Upper lobe of left lung (tissue), 6 donors: ENCODE measurements around the gene SPSB1. TPM values are rescaled to one million over a fixed set of nuclear protein-coding genes. Genes with fewer than 3 reads are reported as not detected.

Experiments
- ATAC-seq, 2 donors: fragments of 200-7000 bp; cut with Tn5 transposase; one replicate each; pipeline ENCODE4 v1.9.1; 2022; ENCODE audit warnings: mild to moderate bottlenecking in 2 of 2, moderate library complexity in 2 of 2; ENCODE audit not compliant: low FRiP score in 2 of 2
- DNase-seq, 2 donors: peaks; one replicate each; pipeline ENCODE4 v3.0.0-alpha.2; 2019 to 2020
- H3K27ac ChIP-seq, 4 donors: fragments of 200-600 bp; sonication (generic); one replicate each; pipeline ENCODE4 v1.5.1; 2016 to 2019
- H3K27me3 ChIP-seq, 4 donors: fragments of 200-600 bp; sonication (generic); one replicate each; pipeline ENCODE4 v1.5.1; 2017 to 2019
- H3K36me3 ChIP-seq, 4 donors: fragments of 200-600 bp; sonication (generic); one replicate each; pipeline ENCODE4 v1.5.1; 2016 to 2019
- H3K4me1 ChIP-seq, 4 donors: fragments of 200-600 bp; sonication (generic); one replicate each; pipeline ENCODE4 v1.5.1; 2018 to 2019
- H3K4me3 ChIP-seq, 4 donors: fragments of 200-600 bp; sonication (generic); one replicate each; pipeline ENCODE4 v1.5.1; 2017 to 2019; ENCODE audit warnings: mild to moderate bottlenecking in 2 of 4, moderate library complexity in 1 of 4
- H3K9me3 ChIP-seq, 4 donors: fragments of 200-600 bp; sonication (generic); one replicate each; pipeline ENCODE4 v1.5.1; 2018 to 2019
- CTCF ChIP-seq, 6 experiments: fragments of 450-650 bp in 4 of 6; fragments of 200-600 bp in 2 of 6; sonication (generic) in 2 of 6; IDR thresholded peaks; one replicate each; pipeline ENCODE4 v1.5.1; 2016 to 2019; ENCODE audit warnings: antibody characterized with exemption in 6 of 6
- EP300 ChIP-seq, 4 donors: sonication (generic); formaldehyde crosslinking; IDR thresholded peaks; one replicate each; pipeline ENCODE4 v1.5.1; 2017; ENCODE audit warnings: antibody characterized with exemption in 4 of 4, control low read depth in 2 of 4
- POLR2A ChIP-seq, 4 donors: fragments of 450-650 bp; IDR thresholded peaks; one replicate each; pipeline ENCODE4 v1.5.1; 2016 to 2017; ENCODE audit warnings: antibody characterized with exemption in 4 of 4, mild to moderate bottlenecking in 2 of 4
- POLR2AphosphoS5 ChIP-seq, 2 donors: sonication (generic); formaldehyde crosslinking; IDR thresholded peaks; one replicate each; pipeline ENCODE4 v1.5.1; 2017; ENCODE audit warnings: antibody characterized with exemption in 2 of 2
- WGBS, 2 donors: methylation state at CpG; one replicate each; pipeline ENCODE4 v1.1.5; 2017 to 2018; 5-methylcytosine and 5-hydroxymethylcytosine counted together
- total RNA-seq, 6 donors: library from RNA; depleted of rRNA in 4 of 6; stranded (reverse); fragments of >200 nt in 4 of 6; gene quantifications; one replicate each; pipeline versions ENCODE4 v1.1.0 to v1.2.1, GENCODE V29; 2016 to 2021
- donor health status: DM: no; HTN: no; CAD: no; lungs with moderate emphysema.
- donor health status: DM: no; HTN: yes; CAD: no; lungs with severe emphysema.

The SPSB1 gene
- total RNA-seq, 6 donors from 2014 or later: 21.0 to 49.1 (median 30.3) TPM

GRCh38 chr1:9345922-9346321 is 53.2 kb downstream of the SPSB1 start:
- H3K27ac ChIP-seq: no peak overlapping the region
- no peak overlapping the region for H3K4me3 ChIP-seq
- TF ChIP-seq POLR2AphosphoS5 (IDR thresholded peaks at IDR 0.05) (no peak), EP300 (IDR thresholded peaks at IDR 0.05) (no peak), CTCF (IDR thresholded peaks at IDR 0.05) (no peak), POLR2A (IDR thresholded peaks at IDR 0.05) (no peak)
- no peaks in the 10 kb centered on the region for H3K27me3 ChIP-seq
- H3K36me3 ChIP-seq: no peaks in the 10 kb centered on the region
- H3K9me3 ChIP-seq: no peaks in the 10 kb centered on the region
- 70 to 76% methylated on average over 9 of the region's 9 CpGs for WGBS, 2 donors
- H3K4me1 ChIP-seq: peaks cover 4 to 11% (median 5%) of the 10 kb centered on the region in 4 donors
- ATAC-seq (no peak), DNase-seq (no peak)

- Histone ChIP-seq H3K27ac (no peak overlapping the region), H3K4me1 (peaks cover 0 to 5% (median 0%) of the 10 kb centered on the region in 4 donors)
- no peak for TF ChIP-seq POLR2AphosphoS5 (IDR thresholded peaks at IDR 0.05)
- no peak for TF ChIP-seq POLR2A (IDR thresholded peaks at IDR 0.05)
- TF ChIP-seq CTCF (IDR thresholded peaks at IDR 0.05): no peak
- no peak for TF ChIP-seq EP300 (IDR thresholded peaks at IDR 0.05)
Measured at GRCh38 chr1:9346566-9346965, 53.9 kb downstream of the SPSB1 start.

DNA sequence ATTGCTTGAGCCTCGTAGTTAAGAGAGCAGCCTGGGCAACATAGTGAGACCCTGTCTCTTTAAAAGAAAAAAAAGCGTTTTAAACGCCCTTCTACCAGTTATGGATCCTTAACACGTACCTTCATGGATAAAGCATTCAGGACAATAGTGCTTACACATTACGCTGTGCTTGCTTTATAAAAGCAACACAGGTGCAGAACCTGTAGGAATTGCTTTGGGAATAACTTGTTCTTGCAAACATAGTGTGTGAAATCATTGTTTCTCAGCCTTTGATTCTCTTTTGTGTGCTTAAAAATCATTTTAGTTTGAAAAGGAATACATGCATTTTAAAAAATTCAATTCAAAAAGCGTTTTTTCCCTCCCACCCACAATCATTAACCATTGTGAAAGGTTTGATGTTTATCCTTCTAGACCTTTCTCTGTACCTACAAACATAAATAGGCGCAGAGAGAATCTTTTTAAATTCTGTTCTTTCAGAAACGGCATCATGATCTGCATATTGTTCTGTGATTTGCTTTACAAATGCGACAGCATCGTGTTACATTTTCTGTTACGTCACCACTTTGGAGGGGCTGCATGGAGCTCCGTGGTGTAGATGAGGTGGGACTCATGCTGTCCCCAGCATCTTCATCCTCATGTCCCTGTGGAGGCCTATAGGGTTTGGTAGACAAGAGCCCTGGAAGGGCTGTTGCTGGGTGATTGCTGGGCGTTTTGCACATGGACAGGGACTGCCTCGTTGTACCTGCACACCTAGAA is 54.6 kb downstream of the SPSB1 start:
- no peak overlapping the region for H3K4me3 ChIP-seq
- H3K4me1 ChIP-seq: peaks cover 0 to 5% (median 0%) of the 10 kb centered on the region in 4 donors
- TF ChIP-seq POLR2AphosphoS5 (IDR thresholded peaks at IDR 0.05): no peak
- no peak for TF ChIP-seq CTCF (IDR thresholded peaks at IDR 0.05)
- TF ChIP-seq POLR2A (IDR thresholded peaks at IDR 0.05): no peak
- TF ChIP-seq EP300 (IDR thresholded peaks at IDR 0.05): no peak
- H3K27me3 ChIP-seq: no peaks in the 10 kb centered on the region
- H3K9me3 ChIP-seq: no peaks in the 10 kb centered on the region
- H3K27ac ChIP-seq: no peak overlapping the region
- ATAC-seq: no peak
- no peak for DNase-seq
- 72 to 75% methylated on average over 14 of the region's 14 CpGs for WGBS, 2 donors
- no peaks in the 10 kb centered on the region for H3K36me3 ChIP-seq

More at GRCh38 chr1:9346566-9346965, 53.9 kb downstream of the SPSB1 start:
- no peak for DNase-seq
- Histone ChIP-seq H3K9me3 (no peaks in the 10 kb centered on the region), H3K27me3 (no peaks in the 10 kb centered on the region), H3K4me3 (no peak overlapping the region), H3K36me3 (no peaks in the 10 kb centered on the region)
- WGBS, 2 donors: 81 to 90% methylated on average over 5 to 8 of the region's 8 CpGs
- ATAC-seq: no peak

GRCh38 chr1:9349331-9349851 is 56.7 kb downstream of the SPSB1 start:
- no peak overlapping the region for H3K27ac ChIP-seq
- no peak for DNase-seq
- peak in 1 of 2 donors; percentile 10 for ATAC-seq
- 79 to 83% methylated on average over 22 of the region's 22 CpGs for WGBS, 2 donors
- H3K36me3 ChIP-seq: no peaks in the 10 kb centered on the region
- TF ChIP-seq POLR2A (IDR thresholded peaks at IDR 0.05): no peak
- no peak for TF ChIP-seq POLR2AphosphoS5 (IDR thresholded peaks at IDR 0.05)
- no peak for TF ChIP-seq EP300 (IDR thresholded peaks at IDR 0.05)
- TF ChIP-seq CTCF (IDR thresholded peaks at IDR 0.05): no peak
- H3K9me3 ChIP-seq: no peaks in the 10 kb centered on the region
- peaks cover 0 to 5% (median 0%) of the 10 kb centered on the region in 4 donors for H3K4me1 ChIP-seq
- no peak overlapping the region for H3K4me3 ChIP-seq
- H3K27me3 ChIP-seq: no peaks in the 10 kb centered on the region
